GM18520 (cell line): ENCODE results near the gene BTF3.

ENCODE experiments used
- ATAC-seq: cut with Tn5 transposase; IDR thresholded peaks from one replicate; pipeline ENCODE4 v1.9.1; 2021; ENCODE audit not compliant: unreplicated experiment

BTF3 gene

GRCh38 chr5:73519531-73520283 lies 21.5 kb downstream of the BTF3 start:
- ATAC-seq: no peak

GRCh38 chr5:73522989-73523388 lies 24.7 kb downstream of the BTF3 start:
- no peak for ATAC-seq

- no peak for ATAC-seq
Measured at GRCh38 chr5:73523861-73524260, 25.6 kb downstream of the BTF3 start.

- ATAC-seq: no peak
Measured at GRCh38 chr5:73525606-73526203, 27.5 kb downstream of the BTF3 start.

GRCh38 chr5:73528248-73528647 lies 30.0 kb downstream of the BTF3 start:
- no peak for ATAC-seq

- no peak for ATAC-seq
Measured at GRCh38 chr5:73529081-73529480, 30.8 kb downstream of the BTF3 start.

- no peak for ATAC-seq
Measured at GRCh38 chr5:73531356-73531755, 33.1 kb downstream of the BTF3 start.

GRCh38 chr5:73532195-73532594 lies 34.0 kb downstream of the BTF3 start:
- ATAC-seq: no peak

GRCh38 chr5:73534011-73534644 lies 35.9 kb downstream of the BTF3 start:
- ATAC-seq: no peak

- ATAC-seq: no peak
Measured at GRCh38 chr5:73534971-73535370, 36.7 kb downstream of the BTF3 start.

GRCh38 chr5:73539730-73540129 lies 41.5 kb downstream of the BTF3 start:
- no peak for ATAC-seq

- ATAC-seq: no peak
Measured at GRCh38 chr5:73540192-73540591, 42.0 kb downstream of the BTF3 start.

GRCh38 chr5:73542020-73542419 lies 43.8 kb downstream of the BTF3 start:
- ATAC-seq: no peak

GRCh38 chr5:73544429-73545402 lies 46.5 kb downstream of the BTF3 start:
- ATAC-seq: no peak

- no peak for ATAC-seq
Measured at GRCh38 chr5:73545403-73545779, 47.1 kb downstream of the BTF3 start.

GRCh38 chr5:73550016-73550415 lies 51.8 kb downstream of the BTF3 start:
- ATAC-seq: no peak

- no peak for ATAC-seq
Measured at GRCh38 chr5:73552642-73553041, 54.4 kb downstream of the BTF3 start.
